ENCODE data around the gene AGAP3.

Gene AGAP3

GRCh38 chr7:151103973-151104372 is 17.7 kb downstream of the AGAP3 start:
- no peak for DNase-seq (ENCODE audit: extremely low spot score, insufficient read length, low read depth)
- FAIRE-seq: no peak

GRCh38 chr7:151104411-151105235 is 18.3 kb downstream of the AGAP3 start:
- FAIRE-seq: no peak

GRCh38 chr7:151107882-151108281 is 21.6 kb downstream of the AGAP3 start:
- FAIRE-seq (no peak), DNase-seq (ENCODE audit: extremely low spot score, insufficient read length, low read depth) (no peak)

More at GRCh38 chr7:151104411-151105235, 18.3 kb downstream of the AGAP3 start:
- DNase-seq (ENCODE audit: extremely low spot score, insufficient read length, low read depth): no peak

GRCh38 chr7:151109094-151110048 is 23.1 kb downstream of the AGAP3 start:
- FAIRE-seq (no peak), DNase-seq (ENCODE audit: extremely low spot score, insufficient read length, low read depth) (no peak)

- DNase-seq (ENCODE audit: extremely low spot score, insufficient read length, low read depth) (no peak), FAIRE-seq (no peak)
Measured at GRCh38 chr7:151110236-151110940, 24.1 kb downstream of the AGAP3 start.

- DNase-seq (ENCODE audit: extremely low spot score, insufficient read length, low read depth) (peak; percentile 82), FAIRE-seq (peak; percentile 84)
Measured at GRCh38 chr7:151110941-151111645, 24.8 kb downstream of the AGAP3 start.

GRCh38 chr7:151113344-151114150 is 27.3 kb downstream of the AGAP3 start:
- DNase-seq (ENCODE audit: extremely low spot score, insufficient read length, low read depth) (no peak), FAIRE-seq (no peak)

GRCh38 chr7:151114151-151115090 is 28.1 kb downstream of the AGAP3 start:
- DNase-seq (ENCODE audit: extremely low spot score, insufficient read length, low read depth) (no peak), FAIRE-seq (no peak)

GRCh38 chr7:151115121-151115835 is 29.0 kb downstream of the AGAP3 start:
- FAIRE-seq (no peak), DNase-seq (ENCODE audit: extremely low spot score, insufficient read length, low read depth) (no peak)

- DNase-seq (ENCODE audit: extremely low spot score, insufficient read length, low read depth) (no peak), FAIRE-seq (no peak)
Measured at GRCh38 chr7:151115836-151116418, 29.7 kb downstream of the AGAP3 start.

- no peak for DNase-seq (ENCODE audit: extremely low spot score, insufficient read length, low read depth)
Measured at GRCh38 chr7:151116603-151117440, 30.5 kb downstream of the AGAP3 start.

GRCh38 chr7:151117565-151117964 is 31.3 kb downstream of the AGAP3 start:
- no peak for DNase-seq (ENCODE audit: extremely low spot score, insufficient read length, low read depth)
- no peak for FAIRE-seq

More at GRCh38 chr7:151116603-151117440, 30.5 kb downstream of the AGAP3 start:
- FAIRE-seq: no peak

GRCh38 chr7:151118108-151119054 is 32.1 kb downstream of the AGAP3 start:
- FAIRE-seq (no peak), DNase-seq (ENCODE audit: extremely low spot score, insufficient read length, low read depth) (no peak)

- FAIRE-seq: no peak
Measured at GRCh38 chr7:151119055-151119415, 32.8 kb downstream of the AGAP3 start.

GRCh38 chr7:151119902-151120301 is 33.6 kb downstream of the AGAP3 start:
- DNase-seq (ENCODE audit: extremely low spot score, insufficient read length, low read depth): no peak
- no peak for FAIRE-seq

More at GRCh38 chr7:151119055-151119415, 32.8 kb downstream of the AGAP3 start:
- DNase-seq (ENCODE audit: extremely low spot score, insufficient read length, low read depth): no peak

All from GM18507 (cell line).